Mesenchymal stem cell (in vitro differentiated cells and primary cell): ENCODE measurements around the gene SEMA3C.

ENCODE experiments used
- DNase-seq: peaks from one replicate; pipeline ENCODE4 v3.0.0-alpha.2; 2013
- H2AFZ ChIP-seq: one replicate; pipeline ENCODE4 v1.6.1; 2013; ENCODE audit warnings: low read depth, mild to moderate bottlenecking, control low read depth, inconsistent platforms, low read length, moderate library complexity
- H2AK5ac ChIP-seq: 2 replicates; pipeline ENCODE4 v1.6.1; 2013; ENCODE audit warnings: low read length, moderate library complexity, mild to moderate bottlenecking, inconsistent platforms; ENCODE audit not compliant: severe bottlenecking
- H2BK120ac ChIP-seq: one replicate; pipeline ENCODE4 v1.6.1; 2013; ENCODE audit warnings: low read depth, mild to moderate bottlenecking, inconsistent platforms, low read length, moderate library complexity
- H2BK12ac ChIP-seq, 2 experiments: one replicate each; pipeline ENCODE4 v1.6.1; 2013; ENCODE audit warnings: inconsistent platforms in 2 of 2, low read length in 2 of 2, mild to moderate bottlenecking in 2 of 2, moderate library complexity in 2 of 2, control low read depth in 1 of 2
- H2BK15ac ChIP-seq: one replicate; pipeline ENCODE4 v1.6.1; 2013; ENCODE audit warnings: mild to moderate bottlenecking, low read depth, inconsistent platforms; ENCODE audit not compliant: poor library complexity, severe bottlenecking
- H2BK5ac ChIP-seq: 2 replicates; pipeline ENCODE4 v1.6.1; 2013; ENCODE audit warnings: low read depth, mild to moderate bottlenecking, low read length, control low read depth, inconsistent platforms; ENCODE audit not compliant: poor library complexity, severe bottlenecking
- H3K14ac ChIP-seq, 2 experiments: one replicate each; pipeline ENCODE4 v1.6.1; 2013; ENCODE audit warnings: inconsistent platforms in 2 of 2, low read length in 2 of 2, control low read depth in 1 of 2, mild to moderate bottlenecking in 1 of 2, moderate library complexity in 1 of 2
- H3K18ac ChIP-seq, 2 experiments: one replicate each; pipeline ENCODE4 v1.6.1; 2013; ENCODE audit warnings: inconsistent platforms in 2 of 2, low read length in 2 of 2, control low read depth in 1 of 2, low read depth in 1 of 2, mild to moderate bottlenecking in 1 of 2
- H3K23ac ChIP-seq, 2 experiments: one replicate each; pipeline ENCODE4 v1.6.1; 2013; ENCODE audit warnings: inconsistent platforms in 2 of 2, low read length in 2 of 2, mild to moderate bottlenecking in 2 of 2, moderate library complexity in 2 of 2, control low read depth in 1 of 2
- H3K27ac ChIP-seq: 2 replicates; pipeline ENCODE4 v1.5.1; 2013; ENCODE audit warnings: mild to moderate bottlenecking, moderate library complexity, low read length, control low read depth, inconsistent platforms; ENCODE audit not compliant: poor library complexity, severe bottlenecking
- H3K27me3 ChIP-seq, 2 experiments: 2 replicates each; pipeline versions ENCODE4 v1.6.1 to v1.7.0; 2013; ENCODE audit warnings: low read length in 2 of 2, mild to moderate bottlenecking in 2 of 2, moderate library complexity in 2 of 2, control low read depth in 1 of 2, inconsistent platforms in 1 of 2; ENCODE audit not compliant: control insufficient read depth in 1 of 2, insufficient read depth in 1 of 2
- H3K36me3 ChIP-seq, 2 experiments: 2 replicates each; pipeline versions ENCODE4 v1.6.1 to v1.7.0; 2013; ENCODE audit warnings: low read length in 2 of 2, control low read depth in 1 of 2, inconsistent platforms in 1 of 2, low read depth in 1 of 2, mild to moderate bottlenecking in 1 of 2; ENCODE audit not compliant: insufficient read depth in 2 of 2, control insufficient read depth in 1 of 2
- H3K4ac ChIP-seq, 2 experiments: one replicate each; pipeline ENCODE4 v1.6.1; 2013; ENCODE audit warnings: inconsistent platforms in 2 of 2, low read length in 2 of 2, mild to moderate bottlenecking in 2 of 2, moderate library complexity in 2 of 2, control low read depth in 1 of 2, low read depth in 1 of 2
- H3K4me1 ChIP-seq: 2 replicates; pipeline ENCODE4 v1.6.1; 2013; ENCODE audit warnings: low read depth, low read length, control low read depth; ENCODE audit not compliant: control insufficient read depth, insufficient read depth
- H3K4me2 ChIP-seq: 2 replicates; pipeline ENCODE4 v1.6.1; 2013; ENCODE audit warnings: low read length, mild to moderate bottlenecking, inconsistent platforms; ENCODE audit not compliant: poor library complexity, severe bottlenecking
- H3K4me3 ChIP-seq, 2 experiments: 2 replicates each; pipeline versions ENCODE4 v1.5.1 to v1.7.0; 2013; ENCODE audit warnings: low read length in 2 of 2, mild to moderate bottlenecking in 2 of 2, control low read depth in 1 of 2, low read depth in 1 of 2; ENCODE audit not compliant: insufficient read depth in 1 of 2
- H3K79me1 ChIP-seq: replicated peaks from 2 replicates; pipeline ENCODE4 v1.6.1; 2013; ENCODE audit warnings: mild to moderate bottlenecking, control low read depth, low read length, inconsistent platforms; ENCODE audit not compliant: poor library complexity, severe bottlenecking
- H3K9ac ChIP-seq: 2 replicates; pipeline ENCODE4 v1.7.0; 2013; ENCODE audit warnings: mild to moderate bottlenecking, low read length, moderate library complexity
- H3K9me3 ChIP-seq: 2 replicates; pipeline ENCODE4 v1.7.0; 2013; ENCODE audit warnings: mild to moderate bottlenecking, low read length; ENCODE audit not compliant: control insufficient read depth
- H4K8ac ChIP-seq: one replicate; pipeline ENCODE4 v1.6.1; 2013; ENCODE audit warnings: inconsistent platforms, mild to moderate bottlenecking, low read length, moderate library complexity
- H4K91ac ChIP-seq: one replicate; pipeline ENCODE4 v1.6.1; 2013; ENCODE audit warnings: mild to moderate bottlenecking, low read length, inconsistent platforms
- WGBS: methylation state at CpG from one replicate; pipeline ENCODE4 v1.1.7; 2013; ENCODE audit warnings: mixed read lengths; 5-methylcytosine and 5-hydroxymethylcytosine counted together

Gene SEMA3C

DNA sequence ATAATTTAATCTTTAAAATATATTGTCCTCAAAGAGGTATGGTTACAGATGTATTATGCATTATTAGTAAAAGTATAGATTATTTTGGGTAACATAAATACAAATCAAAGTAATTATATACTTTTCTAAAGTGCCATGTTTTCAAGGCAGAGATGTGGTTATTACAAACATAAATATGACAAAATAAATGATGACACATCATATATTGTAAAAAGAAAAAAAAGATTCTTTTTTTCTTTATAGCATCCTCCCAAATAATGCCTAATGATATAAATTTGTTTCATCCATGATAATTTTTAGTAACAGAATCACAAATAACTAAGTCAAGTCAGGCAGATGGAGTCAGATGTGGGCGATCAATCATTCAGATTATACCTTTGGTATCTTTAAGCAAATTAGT is 29.3 kb downstream of the SEMA3C start:
- Histone ChIP-seq H3K23ac (no peak overlapping the region), H3K9me3 (no peaks in the 10 kb centered on the region), H3K18ac (no peak overlapping the region), H3K4ac (no peak overlapping the region), H3K27me3 (no peaks in the 10 kb centered on the region), H3K4me3 (no peak overlapping the region), H2AK5ac (no peak overlapping the region), H3K4me2 (no peak overlapping the region), H2BK120ac (no peak overlapping the region), H4K8ac (no peak overlapping the region), H2BK5ac (no peak overlapping the region), H2AFZ (no peak overlapping the region), H3K27ac (no peak overlapping the region), H3K36me3 (peaks cover 7 to 77% of the 10 kb centered on the region in 2 experiments), H2BK15ac (no peak overlapping the region), H3K14ac (no peak overlapping the region), H4K91ac (no peak overlapping the region), H3K9ac (no peak overlapping the region), H3K79me1 (peaks cover 5% of the 10 kb centered on the region), H3K4me1 (peaks cover 3% of the 10 kb centered on the region), H2BK12ac (no peak overlapping the region)
- no CpG with 5 or more reads among the region's 1 CpG for WGBS
- no peak for DNase-seq

GRCh38 chr7:80885757-80886156 is 33.1 kb downstream of the SEMA3C start:
- Histone ChIP-seq H3K27me3 (no peaks in the 10 kb centered on the region), H4K91ac (no peak overlapping the region), H3K9ac (no peak overlapping the region), H2BK5ac (no peak overlapping the region), H3K4ac (no peak overlapping the region), H3K9me3 (no peaks in the 10 kb centered on the region), H2BK15ac (no peak overlapping the region), H3K27ac (peak overlapping the region; percentile 1), H3K23ac (no peak overlapping the region), H4K8ac (no peak overlapping the region), H3K18ac (no peak overlapping the region), H3K36me3 (peaks cover 7 to 75% of the 10 kb centered on the region in 2 experiments), H2BK12ac (no peak overlapping the region), H3K14ac (no peak overlapping the region), H2AK5ac (no peak overlapping the region), H3K4me1 (peaks cover 1% of the 10 kb centered on the region), H3K4me2 (no peak overlapping the region), H2AFZ (no peak overlapping the region), H3K4me3 (no peak overlapping the region), H3K79me1 (peaks cover 3% of the 10 kb centered on the region), H2BK120ac (no peak overlapping the region)
- 81% methylated on average over 2 of the region's 2 CpGs for WGBS
- DNase-seq: peak; percentile 26

GRCh38 chr7:80884511-80885195 is 34.2 kb downstream of the SEMA3C start:
- no peaks in the 10 kb centered on the region for H3K9me3 ChIP-seq
- WGBS: 100% methylated on average over 1 of the region's 6 CpGs
- no peak overlapping the region for H3K18ac ChIP-seq
- H2BK15ac ChIP-seq: no peak overlapping the region
- no peak overlapping the region for H4K8ac ChIP-seq
- peaks cover 10 to 77% of the 10 kb centered on the region in 2 experiments for H3K36me3 ChIP-seq
- no peak overlapping the region for H3K4me3 ChIP-seq
- no peak overlapping the region for H3K4ac ChIP-seq
- peaks cover 3% of the 10 kb centered on the region for H3K79me1 ChIP-seq
- no peak overlapping the region for H2AFZ ChIP-seq
- H3K4me1 ChIP-seq: peaks cover 4% of the 10 kb centered on the region
- H3K23ac ChIP-seq: no peak overlapping the region
- H2BK12ac ChIP-seq: no peak overlapping the region
- H2AK5ac ChIP-seq: no peak overlapping the region
- H3K27me3 ChIP-seq: no peaks in the 10 kb centered on the region
- H3K9ac ChIP-seq: peak overlapping the region; percentile 54
- no peak overlapping the region for H2BK5ac ChIP-seq
- DNase-seq: peak; percentile 51
- peak overlapping the region; percentile 77 for H3K27ac ChIP-seq
- no peak overlapping the region for H3K14ac ChIP-seq
- no peak overlapping the region for H4K91ac ChIP-seq
- no peak overlapping the region for H3K4me2 ChIP-seq
- no peak overlapping the region for H2BK120ac ChIP-seq

DNA sequence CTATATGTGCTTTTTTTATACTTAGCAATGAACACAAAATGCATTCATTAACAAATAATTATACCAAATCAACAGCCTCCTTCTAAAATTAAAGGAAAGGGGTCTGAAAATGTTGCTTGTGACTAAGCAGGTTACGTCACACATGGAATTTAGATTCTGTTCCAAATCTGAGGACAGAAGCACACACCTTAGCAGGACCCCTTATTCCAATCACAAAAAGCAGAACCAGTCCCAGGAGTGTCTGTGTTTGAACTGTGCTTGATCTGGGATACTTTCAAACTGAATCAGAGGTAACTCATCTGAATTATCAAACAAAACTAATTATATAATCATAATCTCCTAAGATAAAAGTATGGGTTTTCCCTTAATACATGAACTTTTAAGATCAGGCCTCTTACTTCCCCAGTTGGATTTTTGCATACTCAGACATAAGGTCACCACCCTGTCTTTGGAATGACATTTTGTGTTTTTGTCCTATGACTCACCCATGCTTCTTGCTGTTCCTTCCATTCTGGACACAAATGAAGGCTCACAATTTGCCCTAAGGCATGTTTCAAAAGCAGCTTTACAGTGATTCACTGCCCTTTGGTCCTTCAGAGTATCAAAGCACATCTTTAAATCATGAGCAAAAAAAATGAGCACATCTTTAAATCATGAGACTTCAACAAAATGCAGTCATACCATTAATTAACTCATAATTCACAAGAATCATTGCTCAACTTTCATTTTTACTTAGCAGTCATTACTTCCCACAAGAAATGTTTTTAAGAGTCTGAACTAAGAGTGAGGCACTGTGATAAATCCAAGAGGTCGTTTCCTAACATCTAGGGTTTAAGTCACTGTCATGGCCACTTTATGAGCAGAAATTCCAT is 35.5 kb downstream of the SEMA3C start:
- no peak overlapping the region for H2BK15ac ChIP-seq
- no peak overlapping the region for H4K8ac ChIP-seq
- H2AK5ac ChIP-seq: peak overlapping the region; percentile 51
- no peak overlapping the region for H3K4me3 ChIP-seq
- peak overlapping the region in 1 of 2 experiments; percentile 72 for H3K18ac ChIP-seq
- no peak overlapping the region for H3K23ac ChIP-seq
- H2AFZ ChIP-seq: no peak overlapping the region
- H3K79me1 ChIP-seq: peaks cover 3% of the 10 kb centered on the region
- H2BK12ac ChIP-seq: peak overlapping the region; percentile 69 to 84
- no peak overlapping the region for H3K4ac ChIP-seq
- no peaks in the 10 kb centered on the region for H3K27me3 ChIP-seq
- H3K4me1 ChIP-seq: peaks cover 4% of the 10 kb centered on the region
- peak; percentile 95 for DNase-seq
- H3K27ac ChIP-seq: peak overlapping the region; percentile 99
- H3K14ac ChIP-seq: no peak overlapping the region
- no peak overlapping the region for H2BK120ac ChIP-seq
- peaks cover 6 to 79% of the 10 kb centered on the region in 2 experiments for H3K36me3 ChIP-seq
- peak overlapping the region; percentile 75 for H2BK5ac ChIP-seq
- H3K4me2 ChIP-seq: peak overlapping the region; percentile 40
- peak overlapping the region; percentile 54 for H3K9ac ChIP-seq
- WGBS: no CpG with 5 or more reads among the region's 2 CpGs
- no peaks in the 10 kb centered on the region for H3K9me3 ChIP-seq
- no peak overlapping the region for H4K91ac ChIP-seq
